GM21390 (cell line): ENCODE data around the gene LIMK1.

Experiments
- ATAC-seq: cut with Tn5 transposase; IDR thresholded peaks from one replicate; pipeline ENCODE4 v1.9.1; 2021; ENCODE audit not compliant: unreplicated experiment

Gene LIMK1

DNA sequence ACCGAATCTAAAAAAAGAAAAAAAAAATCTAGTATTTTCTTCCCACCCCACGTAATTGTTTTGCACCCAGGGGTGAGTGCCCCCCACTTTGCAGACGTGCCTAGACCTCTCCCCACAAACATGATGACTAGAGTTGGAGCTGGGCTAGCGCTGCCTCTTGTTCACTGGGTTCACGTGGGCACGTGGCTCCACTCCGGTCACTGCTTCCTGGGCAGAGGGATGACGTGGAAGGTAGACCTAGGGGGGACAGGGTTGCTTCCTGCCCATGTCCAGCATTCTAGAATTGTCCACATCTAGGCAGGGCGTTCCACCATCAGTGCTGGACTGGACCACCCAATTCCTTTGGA lies 861 bp upstream of the LIMK1 start:
- ATAC-seq = no peak

DNA sequence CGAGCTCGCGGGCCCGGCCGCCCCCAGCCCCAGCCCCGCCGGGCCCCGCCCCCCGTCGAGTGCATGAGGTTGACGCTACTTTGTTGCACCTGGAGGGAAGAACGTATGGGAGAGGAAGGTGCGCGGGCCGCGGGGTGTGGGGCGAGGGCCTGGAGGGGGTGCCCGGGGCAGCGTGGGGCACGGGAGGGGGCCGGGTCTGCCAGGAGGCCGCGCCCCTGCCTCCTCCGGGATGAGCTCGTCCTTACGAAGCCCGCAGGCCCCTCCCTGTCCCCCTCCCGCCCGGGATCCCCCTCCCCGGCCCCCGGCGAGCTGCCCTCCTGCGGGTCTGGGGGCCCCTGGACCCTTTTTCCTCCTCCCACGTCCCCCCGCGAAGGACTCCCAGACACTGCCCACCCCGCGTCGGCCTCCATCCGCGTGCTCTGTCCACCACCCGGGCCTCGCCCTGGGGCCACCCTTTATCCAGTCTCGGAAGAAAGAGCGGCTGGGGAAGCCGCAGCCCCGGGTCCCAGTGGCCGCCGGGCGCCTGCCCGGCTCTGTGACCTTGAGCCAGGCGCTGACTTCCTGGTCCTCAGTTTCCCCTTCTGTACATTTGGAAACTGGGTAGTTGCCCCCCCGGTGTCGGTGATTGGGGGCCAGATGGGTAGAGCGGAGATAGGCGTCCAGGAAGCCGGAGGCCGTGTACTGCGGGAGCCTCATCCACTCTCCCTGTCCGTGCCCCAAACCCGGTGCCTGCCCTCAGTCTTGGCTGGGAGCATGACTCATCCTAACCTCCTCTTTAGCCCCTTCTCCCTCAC lies 521 bp downstream of the LIMK1 start:
- ATAC-seq = peak; percentile 46

DNA sequence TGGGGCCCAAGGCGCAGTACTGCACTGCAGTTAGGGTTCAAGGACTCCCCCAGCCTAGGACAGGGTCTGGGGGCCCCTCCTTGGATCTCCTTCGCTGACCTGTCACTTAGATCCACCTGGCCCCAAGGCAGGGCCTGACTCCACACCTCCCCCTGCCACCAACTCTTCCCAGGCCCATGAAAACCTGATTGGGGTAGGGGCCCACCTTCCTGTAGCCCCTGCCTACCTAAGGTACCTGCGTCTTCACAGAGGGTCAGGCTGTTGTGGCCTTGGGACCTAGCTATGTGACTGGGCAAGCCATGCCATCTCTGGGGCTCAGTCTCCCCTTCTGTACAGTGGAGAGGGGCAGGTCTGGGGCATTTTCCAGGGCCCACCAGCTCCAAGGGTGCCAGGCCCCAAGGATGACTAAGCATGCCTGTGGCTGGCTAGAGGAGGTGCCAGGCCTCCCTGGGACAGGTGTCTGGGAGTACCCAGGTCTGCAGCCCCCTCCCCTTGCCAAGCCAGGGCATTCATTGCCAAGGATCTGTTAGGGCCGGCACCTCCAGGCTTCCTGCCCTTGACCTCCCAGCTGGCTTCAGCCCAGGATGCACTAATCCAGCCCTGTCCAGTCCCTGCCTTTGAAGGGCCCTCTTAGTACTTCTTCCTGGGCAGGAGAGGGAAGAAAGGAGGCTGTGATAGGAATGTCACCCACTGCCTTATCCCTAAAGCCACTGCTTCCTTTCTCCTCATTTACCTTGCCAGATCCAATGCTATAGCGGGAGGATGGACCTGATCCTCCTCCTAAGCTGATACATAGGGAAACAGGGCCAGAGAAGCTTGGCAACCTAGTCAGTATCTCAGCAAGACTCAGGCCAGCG lies 1.3 kb downstream of the LIMK1 start:
- no peak for ATAC-seq

DNA sequence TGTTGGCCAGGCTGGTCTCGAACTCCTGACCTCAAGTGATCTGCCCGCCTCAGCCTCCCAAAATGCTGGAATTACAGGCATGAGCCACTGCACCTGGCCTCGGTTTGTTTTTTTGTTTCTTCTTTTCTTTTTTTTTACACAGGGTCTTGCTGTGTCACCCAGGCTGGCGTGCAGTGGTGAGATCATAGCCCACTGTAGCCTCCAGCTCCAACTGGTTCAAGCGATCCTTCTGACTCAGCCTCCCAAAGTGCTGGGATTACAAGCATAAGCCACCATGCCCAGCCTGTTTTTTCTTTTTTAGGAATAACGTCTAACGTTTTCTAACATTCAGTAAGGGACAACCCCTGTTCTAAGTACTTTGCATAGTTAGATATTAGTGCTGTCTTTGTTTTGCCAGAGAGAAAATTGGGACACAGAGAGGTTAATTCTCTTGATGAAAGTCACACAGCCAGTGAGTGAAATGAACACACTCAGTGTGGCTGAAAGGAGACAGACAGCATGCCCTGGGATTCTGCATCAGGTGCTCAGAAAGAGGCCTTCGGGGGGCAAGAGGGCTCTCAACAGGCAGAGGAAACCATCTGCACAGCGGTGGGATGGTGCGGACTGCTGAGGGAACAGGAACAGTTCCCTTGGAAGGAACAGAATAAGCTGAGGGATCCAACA lies 4.3 kb downstream of the LIMK1 start:
- ATAC-seq = no peak

DNA sequence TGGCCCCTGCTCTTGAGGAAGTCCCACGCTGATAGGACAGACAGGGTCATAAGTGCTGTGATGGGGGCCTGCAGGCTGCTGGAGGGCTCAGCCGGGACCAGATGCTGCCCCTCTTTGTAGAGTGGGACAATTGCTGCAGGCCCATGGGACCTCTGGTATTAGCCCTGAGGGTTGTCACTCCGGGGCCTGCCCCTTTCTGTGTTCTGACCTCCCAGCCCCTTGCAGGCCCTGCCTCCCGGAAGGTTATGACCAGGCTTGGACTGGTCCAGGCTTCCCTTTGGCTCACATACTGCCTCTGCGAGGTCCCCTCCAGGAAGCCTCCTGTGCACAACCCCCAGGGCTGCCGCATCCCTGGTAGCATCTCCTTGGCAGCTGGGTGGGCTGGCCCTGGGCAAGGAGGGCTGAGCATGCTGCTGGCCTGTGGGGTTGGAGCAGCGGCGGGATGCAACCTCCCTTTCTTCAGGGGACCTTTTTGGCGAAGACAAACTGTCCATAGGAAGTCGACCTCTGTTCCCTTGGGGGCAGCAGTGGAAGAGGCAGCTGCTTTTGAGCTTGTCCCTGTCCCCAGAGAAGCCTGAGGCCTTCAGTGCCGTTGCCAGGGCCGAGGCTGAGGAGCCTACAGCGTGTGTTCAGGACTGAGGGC lies 8.8 kb downstream of the LIMK1 start:
- no peak for ATAC-seq

DNA sequence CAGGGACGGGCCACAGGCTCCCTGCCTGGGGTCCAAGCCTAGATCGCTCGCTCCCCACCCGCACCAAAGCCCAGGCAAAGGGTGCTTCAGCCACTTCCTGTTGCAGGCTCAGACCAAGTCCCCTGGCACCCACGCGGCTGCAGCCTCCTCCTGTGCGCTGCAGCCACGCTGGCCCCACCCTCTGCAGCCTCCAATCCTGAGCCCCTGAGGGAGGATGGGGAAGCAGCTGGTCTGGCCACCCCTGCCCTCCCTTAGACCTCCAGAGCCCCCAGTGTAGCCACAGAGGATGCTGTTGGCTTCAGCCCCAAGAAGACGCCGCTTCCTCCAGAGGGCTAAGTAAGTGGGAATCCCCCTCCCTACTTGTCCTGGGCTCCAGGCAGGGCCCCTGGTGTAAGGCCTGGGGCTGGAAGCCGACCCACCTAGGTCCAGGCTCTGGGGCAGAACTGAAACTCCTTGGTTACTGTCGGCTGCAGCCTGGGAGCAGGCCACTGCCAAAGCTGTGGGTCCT lies 9.4 kb downstream of the LIMK1 start:
- peak; percentile 61 for ATAC-seq

DNA sequence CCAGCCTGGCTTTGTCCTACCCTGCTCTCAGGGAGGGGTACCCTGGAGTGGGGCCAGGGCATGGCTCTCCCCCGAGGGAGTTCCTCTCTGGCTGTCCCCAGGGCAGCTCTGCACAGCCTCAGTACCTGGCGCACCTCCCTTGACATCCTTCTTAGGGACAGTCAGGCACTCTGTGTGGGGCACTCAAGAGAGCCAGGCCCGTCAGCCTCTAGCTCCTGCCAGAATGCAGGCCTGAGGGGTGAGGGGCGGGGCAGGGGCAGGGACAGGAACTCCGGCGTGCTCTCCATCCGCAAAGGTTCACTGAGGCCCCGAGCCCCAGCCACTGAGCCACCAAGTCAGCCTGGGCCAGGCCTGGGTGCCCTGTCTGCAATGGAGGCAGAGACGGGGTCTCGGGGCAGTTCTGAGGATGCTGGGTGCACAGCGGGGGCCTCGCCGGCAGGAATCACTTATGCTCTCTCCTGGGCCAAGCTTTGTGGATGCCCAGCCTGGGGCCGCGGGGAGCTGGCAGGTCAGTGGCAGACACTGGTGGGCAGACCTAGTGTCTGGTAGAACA lies 10.1 kb downstream of the LIMK1 start:
- ATAC-seq = peak; percentile 2

DNA sequence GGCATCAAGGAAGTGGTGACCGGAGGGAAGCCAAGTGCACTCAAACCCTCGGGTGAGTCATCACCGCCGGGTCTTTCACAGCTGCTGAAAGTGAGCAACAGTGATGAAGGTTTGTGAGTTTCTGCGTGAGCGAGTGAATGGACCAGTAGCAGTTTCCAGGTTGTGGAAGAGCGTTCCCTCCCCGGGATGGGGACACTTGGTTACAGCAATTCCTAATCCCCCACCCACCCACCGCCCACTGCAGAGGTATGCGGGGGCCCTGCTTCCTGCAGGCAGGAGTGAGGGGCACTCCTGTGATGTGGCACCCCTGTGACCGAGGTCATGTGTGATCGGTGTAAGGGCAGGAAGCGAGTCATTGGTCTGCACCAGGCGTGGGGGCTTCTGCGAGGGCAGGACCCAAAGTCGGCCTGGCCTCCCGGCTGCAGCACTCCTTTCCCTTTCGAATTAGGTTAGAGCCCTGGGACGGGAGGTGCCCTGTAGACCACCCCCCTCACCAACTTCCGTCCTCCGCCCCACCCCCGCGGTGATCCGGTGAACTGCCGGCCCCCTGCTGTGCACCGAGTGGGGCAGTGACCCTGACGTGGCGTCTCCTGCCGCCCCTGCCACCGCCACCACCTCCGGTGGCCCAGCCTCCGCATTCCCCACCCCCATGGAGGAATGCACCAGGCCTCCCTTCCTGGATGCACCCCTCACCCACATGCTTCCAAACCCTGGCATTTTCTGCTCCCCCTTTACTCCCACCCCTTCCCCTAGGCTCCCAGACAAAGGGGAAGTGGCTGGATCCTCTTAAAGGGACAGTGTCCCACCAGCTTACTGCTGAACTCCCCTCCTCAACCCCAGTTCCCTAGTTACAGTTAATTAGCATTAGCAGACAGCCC lies 10.9 kb downstream of the LIMK1 start:
- ATAC-seq = peak; percentile 42

DNA sequence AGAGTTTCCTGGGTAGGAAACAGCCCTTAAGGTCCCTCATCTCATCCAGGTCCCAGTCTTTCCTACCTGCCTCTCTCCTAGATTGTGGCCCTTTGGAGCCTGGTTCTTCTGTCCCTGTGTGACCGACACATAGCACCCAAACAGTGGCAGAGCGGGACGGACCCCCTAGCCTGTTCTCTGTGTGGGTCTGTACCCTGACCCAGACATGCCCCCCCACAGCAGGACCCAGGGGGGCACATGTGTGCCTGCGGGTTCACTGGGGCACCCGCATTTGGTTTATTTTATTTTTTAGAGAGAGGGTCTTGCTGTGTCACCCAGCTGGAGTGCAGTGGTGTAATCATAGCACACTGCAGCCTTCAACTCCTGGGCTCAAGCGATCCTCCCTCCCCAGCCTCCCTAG lies 11.5 kb downstream of the LIMK1 start:
- ATAC-seq = no peak

DNA sequence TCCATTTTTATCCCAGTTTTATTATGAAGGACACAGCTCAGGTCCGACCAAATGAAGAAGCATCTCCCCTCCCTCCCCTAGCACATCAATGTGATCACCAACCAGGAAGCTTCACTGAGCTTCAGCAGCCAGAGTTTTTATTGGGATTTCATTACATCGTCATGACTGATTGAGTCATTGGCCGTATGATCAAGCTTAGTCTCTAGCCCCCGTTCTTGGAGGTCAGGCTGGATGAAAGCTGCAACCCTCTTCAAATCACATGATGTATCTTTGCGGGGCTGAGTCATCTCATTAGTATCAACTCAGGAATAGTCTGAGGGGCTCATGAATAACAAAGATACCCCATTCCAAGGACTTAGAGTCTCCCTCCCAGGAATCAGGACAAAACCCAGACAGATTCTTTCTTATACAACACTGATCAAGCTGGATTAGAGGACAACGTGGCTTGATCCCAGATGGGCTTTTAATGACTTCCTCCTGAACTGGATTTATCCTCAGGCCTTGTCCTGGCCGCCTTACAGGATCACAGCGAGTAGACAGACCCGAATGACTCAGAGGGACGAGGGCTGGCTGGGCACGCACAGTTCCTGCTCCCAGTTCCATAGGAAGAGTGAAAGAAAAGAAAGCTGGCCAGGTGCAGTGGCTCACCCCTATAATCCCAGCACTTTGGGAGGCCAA lies 14.5 kb downstream of the LIMK1 start:
- ATAC-seq = no peak

DNA sequence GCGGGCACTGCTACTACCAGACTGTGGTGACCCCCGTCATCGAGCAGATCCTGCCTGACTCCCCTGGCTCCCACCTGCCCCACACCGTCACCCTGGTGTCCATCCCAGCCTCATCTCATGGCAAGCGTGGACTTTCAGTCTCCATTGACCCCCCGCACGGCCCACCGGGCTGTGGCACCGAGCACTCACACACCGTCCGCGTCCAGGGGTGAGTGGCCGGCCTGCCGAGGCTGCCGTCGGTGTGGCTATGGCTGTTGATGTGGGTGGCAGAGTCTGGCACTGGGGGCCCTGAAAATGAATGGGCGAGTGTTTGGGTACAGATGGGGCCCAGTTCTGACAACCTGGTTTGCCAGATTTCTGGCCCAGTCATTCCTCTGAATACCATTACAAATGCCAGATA lies 15.4 kb downstream of the LIMK1 start:
- ATAC-seq = no peak

DNA sequence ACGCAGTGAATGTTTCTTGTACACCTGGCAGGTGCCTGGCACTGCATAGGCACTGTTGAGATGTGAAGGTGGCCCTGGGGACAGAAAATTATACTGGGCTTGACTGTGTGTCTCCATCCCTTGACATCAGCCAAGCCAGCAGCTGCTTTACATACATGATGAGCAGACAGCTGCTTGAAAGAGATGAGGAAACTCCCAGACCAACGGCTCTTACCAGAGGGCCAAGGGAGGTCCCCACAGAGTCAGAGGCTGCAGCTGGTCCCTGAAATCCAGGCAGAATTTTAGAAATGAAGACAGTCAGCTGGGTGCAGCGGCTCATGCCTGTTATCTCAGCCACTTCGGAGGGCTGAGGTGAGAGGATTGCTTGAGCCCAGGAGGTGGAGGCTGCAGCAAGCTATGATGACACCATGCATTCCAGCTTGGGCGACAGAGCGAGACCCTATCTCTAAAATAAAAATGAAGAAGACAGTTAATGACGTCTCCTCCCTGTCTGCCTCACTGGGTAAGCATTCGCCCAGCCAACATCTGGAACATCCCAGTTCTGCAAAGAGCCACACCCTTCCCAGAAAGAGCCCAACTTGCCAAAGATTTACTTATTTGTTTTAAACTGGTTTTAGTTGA lies 17.6 kb downstream of the LIMK1 start:
- peak; percentile 78 for ATAC-seq

DNA sequence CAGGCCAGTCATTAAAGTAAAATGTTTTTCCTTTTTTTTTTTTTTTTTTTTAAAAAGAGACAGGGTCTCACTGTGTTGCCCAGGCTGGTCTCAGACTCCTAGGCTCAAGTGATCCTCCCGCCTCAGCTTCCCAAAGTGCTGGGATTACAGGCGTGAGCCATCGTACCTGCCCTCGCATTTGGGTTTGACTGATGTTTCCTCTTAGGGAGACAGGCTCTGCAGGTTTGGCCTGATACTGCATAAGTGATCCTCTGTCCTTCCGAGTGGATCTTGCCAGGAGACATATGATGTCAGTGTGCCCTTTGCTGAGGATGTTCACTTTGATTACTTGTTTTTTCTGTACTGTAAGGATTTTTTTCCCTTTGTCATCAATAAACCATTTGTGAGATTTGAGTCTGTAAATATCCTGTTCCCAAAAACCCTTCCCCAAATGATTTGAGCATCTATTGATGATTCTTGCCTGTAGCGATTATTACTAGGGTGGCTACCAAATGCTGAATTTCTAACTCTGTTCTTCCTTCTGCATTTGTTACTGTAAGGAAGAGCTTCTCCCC lies 19.7 kb downstream of the LIMK1 start:
- no peak for ATAC-seq

DNA sequence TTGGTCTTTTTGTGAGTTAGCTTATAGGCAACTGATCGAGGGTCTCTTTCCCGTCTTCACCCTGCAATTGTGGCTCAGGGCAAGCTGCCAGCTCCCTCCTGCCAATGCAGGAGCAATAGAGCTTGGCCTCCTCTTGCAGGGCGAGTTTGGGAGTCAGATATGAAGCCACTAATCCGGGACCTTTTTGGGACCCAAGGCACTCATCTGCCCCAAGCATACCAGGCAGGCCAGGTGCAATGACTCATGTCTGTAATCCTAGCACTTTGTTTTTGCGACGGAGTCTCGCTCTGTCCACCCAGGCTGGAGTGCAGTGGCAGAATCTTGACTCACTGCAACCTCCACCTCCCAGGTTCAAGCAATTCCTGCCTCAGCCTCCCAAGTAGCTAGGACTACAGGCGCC lies 21.1 kb downstream of the LIMK1 start:
- ATAC-seq = no peak

DNA sequence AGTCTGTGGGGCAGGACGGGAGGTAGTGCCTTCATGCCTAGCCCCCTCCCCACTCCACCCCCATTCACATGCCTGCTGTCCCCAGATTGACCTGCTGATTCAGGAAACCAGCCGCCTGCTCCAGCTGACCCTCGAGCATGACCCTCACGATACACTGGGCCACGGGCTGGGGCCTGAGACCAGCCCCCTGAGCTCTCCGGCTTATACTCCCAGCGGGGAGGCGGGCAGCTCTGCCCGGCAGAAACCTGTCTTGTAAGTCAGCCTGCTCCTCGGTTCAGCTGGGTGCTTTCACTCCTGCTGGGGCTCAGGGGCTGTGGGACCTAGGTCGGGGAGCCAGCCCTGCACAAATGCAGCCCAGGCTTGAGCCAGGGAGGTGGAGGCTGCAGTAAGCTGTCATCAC lies 22.4 kb downstream of the LIMK1 start:
- ATAC-seq = no peak

DNA sequence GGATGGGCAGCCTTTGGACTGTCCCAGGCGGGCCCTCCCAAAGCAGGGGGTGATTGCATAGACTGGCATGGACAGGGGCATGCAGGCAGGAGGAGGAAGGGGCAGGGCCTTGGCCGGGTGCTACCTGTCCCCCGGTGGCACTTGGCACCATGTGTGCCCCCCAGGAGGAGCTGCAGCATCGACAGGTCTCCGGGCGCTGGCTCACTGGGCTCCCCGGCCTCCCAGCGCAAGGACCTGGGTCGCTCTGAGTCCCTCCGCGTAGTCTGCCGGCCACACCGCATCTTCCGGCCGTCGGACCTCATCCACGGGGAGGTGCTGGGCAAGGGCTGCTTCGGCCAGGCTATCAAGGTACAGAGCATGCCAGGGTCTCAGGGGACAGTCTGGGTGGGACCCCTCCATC lies 23.2 kb downstream of the LIMK1 start:
- ATAC-seq = no peak

DNA sequence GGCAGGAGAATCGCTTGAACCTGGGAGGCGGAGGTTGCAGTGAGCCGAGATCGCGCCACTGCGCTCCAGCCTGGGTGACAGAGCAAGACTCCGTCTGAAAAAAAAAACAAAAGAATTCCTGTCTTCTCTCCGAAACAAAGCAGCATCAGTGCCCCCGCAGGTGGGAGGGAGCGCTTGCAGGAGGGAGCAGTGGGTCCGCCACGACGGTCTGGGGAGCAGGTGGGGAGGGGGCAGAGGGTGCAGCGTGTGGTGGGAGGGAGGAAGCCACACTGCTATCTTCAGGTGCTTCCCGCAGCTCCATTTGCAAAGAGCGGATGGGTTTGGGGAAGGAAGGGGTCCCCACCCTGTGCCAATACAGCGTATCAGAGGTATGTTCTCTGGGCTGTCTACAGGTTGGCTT lies 31.7 kb downstream of the LIMK1 start:
- ATAC-seq = no peak

DNA sequence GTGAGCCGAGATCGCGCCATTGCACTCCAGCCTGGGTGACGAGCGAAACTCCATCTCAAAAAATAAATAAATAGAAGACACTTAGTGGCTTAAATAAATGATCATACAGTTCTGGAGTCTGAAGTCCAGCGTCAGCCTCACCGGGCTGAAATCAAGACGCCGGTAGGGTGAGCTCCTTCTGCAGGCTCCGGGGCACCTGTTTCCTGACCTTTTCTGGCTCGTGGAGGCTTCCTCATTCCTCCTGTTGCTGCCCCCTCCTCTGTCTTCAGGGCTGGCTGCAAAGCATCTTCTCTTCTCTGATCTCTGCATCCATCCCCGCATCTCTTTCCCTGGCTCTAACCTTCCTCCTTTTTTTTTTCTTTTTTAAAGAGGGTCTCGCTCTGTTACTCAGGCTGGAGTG lies 32.8 kb downstream of the LIMK1 start:
- ATAC-seq = no peak

DNA sequence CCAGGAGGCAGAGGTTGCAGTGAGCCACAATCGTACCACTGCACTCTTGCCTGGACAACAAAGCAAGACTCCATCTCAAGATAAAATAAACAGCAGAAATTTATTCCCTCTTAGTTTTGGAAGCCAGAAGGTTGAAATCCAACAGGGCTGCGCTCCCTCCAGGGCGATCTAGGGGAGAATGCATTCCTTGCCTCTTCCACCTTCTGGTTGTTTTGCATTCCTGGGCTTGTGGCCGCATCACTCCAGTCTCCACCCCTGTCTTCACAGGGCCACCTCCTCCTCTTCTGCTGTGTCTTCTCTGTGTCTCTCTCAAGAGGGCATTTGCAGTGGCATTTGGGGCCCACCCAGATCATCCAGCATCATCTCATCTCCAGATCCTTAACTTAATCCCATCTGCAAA lies 36.2 kb downstream of the LIMK1 start:
- ATAC-seq = no peak
